Hindlimb muscle (tissue), 1 donor: ENCODE measurements around the gene TEX22. TPM values are rescaled to one million over a fixed set of nuclear protein-coding genes. Genes with fewer than 3 reads are reported as not detected.

ENCODE experiments used
- DNase-seq: peaks from one replicate; pipeline ENCODE4 v3.0.0-alpha.2; 2013
- polyA plus RNA-seq: library from polyadenylated mRNA; unstranded; fragments of 120-200 nt; gene quantifications from one replicate; pipeline ENCODE4 v1.2.1, GENCODE V29; 2013; ENCODE audit not compliant: insufficient read length

The TEX22 gene
- polyA plus RNA-seq, 1 donor: 0.56 TPM

DNA sequence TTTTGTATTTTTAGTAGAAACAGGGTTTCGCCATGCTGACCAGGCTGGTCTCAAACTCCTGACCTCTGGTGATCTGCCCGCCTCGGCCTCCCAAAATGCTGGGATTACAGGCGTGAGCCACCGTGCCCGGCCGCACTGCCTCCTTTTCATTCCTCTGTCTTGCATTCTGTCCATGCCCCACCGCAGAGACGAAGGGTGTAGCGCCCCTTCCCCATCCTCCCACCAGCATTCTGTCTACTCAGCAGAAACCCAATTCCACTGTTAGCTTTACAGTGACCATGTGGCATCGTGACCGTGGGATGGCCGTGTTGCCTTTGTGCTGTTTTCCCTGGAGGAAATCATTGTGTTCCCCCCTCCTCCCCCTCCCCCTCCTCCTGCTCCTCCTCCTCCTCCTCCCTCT is 10.3 kb downstream of the TEX22 start:
- no peak for DNase-seq

DNA sequence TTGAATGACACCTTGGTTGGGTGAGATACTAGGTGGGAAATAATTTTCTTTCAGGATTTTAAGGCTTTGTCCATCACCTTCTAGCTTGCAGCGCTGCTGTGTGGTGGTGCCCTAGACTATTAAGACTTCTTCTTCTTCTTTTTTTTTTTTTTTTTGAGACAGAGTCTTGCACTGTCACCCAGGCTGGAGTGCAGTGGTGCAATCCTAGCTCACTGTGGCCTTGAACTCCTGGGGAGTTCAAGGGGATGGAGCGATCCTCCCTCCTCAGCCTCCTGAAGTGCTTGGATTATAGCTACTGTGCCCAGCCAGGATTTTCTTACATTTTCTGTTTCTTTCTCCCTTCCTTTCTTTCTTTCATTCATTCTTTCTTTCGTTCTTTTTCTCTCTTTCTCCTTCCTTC is 11.0 kb downstream of the TEX22 start:
- no peak for DNase-seq

DNA sequence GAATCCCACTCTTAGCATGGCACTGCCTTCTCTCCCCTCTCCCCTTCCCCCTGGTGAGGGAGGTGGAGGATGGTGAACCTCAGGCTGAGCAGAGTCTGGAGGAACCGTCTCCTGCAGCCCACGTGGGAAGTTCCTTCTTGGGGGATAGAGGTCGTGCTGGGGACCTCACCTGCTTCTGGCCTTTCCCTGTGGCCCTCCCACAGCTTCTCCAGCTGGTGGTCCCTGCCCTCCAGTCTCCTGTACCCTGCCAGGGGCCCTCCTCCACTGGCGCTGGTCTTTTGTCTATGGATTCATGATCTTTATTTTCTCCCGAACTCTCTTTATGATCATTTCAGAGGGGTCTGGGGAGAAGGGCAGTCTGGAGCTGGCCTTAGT is 12.3 kb downstream of the TEX22 start:
- no peak for DNase-seq

DNA sequence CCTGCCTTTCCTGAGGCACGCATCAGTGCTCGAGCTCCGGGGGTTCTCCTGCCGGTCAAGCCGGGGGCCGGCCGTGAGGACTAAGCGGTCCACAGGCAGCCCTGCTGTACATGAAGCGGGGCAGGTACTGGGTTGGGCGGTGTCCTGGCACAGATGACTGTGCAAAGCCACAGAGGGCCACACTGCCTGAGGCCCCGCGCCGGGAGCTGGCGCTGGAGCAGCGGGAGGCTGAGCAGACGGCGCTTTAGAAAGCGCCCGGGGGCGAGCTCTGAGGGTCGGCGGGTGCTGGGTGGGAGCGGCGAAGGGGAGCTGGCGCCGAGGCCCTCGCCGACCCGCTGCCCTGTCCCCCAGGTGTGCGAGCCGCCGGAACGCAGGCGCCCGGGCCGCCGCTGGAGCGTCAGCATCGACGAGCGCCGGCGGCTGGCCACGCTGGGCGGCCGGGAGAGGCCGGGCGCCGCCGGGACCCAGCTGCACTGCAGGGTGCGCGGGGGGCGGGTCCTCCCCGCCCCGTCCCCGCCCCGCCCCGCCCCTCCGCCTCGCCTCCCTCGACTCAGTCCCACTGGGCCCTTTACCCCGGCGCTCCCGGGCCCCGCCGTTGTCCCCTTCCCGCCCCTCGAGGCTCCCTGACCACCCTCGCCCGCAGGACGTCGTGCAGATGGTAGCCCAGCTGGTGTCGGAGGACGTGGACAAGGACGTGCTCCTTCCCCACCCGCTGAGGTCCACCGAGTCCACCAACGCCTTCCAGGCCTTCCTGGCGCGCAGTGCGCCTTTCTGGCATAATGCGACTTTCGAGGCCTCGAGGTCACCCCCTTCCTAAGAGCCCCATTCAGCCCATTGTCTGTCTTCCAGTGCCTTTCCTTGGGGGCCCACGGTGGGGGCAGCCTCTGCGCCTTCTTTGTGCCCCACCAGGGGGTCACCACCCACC is 12.9 kb downstream of the TEX22 start:
- no peak for DNase-seq

DNA sequence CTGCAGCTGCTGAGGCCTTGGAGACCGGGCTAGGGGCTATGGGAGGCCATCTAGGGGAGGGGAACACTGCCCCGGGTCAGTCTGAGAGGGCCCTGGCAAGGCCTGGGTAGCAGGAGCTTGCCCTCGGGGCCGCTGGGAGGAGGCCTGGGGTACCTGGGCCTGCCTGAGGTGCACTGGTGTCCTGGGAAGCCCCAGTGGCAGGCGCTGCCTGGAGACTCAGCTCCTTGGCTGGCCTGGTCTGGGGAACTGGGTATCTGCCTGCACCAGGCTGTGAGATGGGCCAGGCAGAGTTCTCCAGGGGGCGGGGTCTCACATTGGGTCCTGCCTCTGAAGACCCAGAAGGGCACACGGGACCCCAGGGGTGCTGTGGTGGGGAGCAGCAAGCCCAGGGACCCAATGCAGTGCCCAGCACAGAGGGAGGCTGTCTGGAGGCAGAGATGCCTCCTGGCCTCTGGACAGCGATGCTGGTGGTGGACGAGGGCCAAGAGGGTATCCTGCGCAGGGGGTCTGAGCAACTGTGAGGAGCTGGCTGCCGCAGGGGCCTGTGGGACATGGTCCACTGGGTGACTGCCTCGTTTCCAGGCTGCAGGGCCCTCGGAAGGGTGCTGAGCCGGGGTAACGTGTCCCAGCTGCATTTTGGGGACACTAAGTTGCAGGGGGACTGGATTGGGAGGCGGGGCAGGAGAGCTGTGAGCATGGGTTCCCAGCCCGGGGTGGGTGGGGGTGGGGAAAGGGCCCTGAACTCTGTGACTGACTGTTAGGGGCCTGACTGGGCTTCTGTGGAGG is 13.8 kb downstream of the TEX22 start:
- DNase-seq: no peak

DNA sequence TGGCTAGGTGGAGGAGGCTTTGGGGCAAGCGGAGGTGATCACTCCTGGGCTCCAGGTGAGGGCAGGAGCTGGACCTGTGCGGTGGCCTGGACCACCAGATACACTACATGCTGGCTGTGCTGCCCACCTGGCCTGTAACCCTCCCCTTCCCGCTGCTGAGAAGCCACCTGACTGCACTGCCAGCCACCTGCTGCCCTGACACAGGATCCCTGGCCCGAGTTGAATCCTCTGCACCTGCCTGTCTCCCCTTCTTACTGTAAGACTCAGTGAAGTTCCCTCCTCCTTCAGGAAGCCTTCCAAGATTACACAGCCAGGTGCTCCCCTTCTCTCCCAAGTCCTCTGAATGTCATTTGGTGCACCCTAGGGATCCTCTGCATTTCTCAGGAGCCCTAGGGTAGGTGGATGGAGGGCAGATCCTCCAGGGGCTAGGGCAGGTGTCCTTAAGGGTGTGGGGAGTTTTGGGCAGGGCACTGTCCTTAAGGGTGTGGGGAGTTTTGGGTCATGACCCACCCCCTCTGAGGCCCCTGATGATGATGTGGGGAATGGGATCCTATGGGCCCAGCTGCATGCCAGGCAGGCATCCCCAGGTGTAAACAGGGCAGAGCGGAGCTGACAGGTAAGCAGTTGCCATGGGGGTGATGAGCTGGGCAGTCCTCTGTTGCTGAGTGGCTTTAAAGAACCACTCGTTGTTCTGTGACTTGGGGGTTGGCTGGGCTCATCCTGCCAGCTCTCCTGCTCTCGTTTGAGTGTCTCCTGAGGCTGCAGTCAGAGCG is 14.6 kb downstream of the TEX22 start:
- DNase-seq: no peak

DNA sequence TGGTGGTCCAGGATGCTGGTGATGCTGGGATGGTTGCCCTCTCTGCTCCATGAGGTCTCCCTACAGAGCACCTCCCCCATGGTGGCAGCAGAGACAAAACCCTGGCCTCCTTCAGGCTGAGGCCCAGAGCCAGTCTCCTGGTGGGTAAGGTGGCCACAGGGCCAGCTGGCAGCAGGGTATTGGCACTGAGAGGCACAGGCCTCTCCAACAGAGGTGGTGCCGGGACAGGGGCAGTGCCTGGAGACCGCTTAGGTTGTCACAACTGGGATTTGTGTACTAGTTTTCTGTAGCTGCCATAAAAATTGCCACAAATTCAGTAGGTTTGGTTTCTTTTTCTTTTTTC is 15.2 kb downstream of the TEX22 start:
- DNase-seq: no peak

DNA sequence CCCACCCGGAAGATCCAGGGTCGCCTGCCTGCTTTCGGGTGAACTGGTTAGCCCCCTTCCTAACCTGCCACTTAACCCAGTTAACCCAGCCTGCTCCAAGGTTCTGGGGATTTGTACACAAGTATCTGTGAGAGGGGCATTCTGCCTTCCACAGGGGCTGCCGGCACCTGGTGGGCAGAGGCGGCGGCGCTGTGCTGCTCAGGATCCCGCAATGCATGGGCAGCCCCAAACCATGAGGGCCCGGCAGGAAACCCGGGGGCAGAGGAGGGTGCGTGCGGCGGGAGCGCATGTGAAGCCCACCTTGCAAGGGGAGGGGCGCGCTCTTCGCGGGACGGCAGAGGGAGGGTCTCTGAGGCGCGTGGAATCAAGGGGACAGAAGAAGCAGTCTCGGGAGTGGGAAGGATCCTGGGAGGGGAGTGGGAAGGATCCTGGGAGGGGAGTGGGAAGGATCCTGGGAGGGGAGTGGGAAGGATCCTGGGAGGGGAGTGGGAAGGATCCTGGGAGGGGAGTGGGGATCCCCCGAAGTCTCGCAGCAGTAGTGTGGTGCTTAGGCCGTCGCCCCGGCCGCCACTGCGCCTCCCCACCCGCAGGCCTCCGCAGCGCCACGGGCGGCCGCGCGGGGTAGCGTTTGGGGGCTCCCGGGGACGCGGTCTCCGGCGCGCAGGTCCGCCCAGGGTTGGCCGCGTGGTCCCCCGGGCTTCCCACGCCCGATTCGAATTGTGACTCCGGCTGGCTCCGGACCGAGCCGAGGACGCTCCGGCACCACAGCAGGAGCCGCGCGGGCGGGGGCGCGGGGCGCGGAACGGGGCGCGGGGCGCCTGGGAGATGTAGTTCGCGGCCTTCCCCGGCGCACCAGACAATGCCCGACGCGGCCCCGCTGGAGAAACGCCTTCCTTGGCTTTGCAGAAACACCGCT is 16.4 kb downstream of the TEX22 start:
- DNase-seq: peak; percentile 81

DNA sequence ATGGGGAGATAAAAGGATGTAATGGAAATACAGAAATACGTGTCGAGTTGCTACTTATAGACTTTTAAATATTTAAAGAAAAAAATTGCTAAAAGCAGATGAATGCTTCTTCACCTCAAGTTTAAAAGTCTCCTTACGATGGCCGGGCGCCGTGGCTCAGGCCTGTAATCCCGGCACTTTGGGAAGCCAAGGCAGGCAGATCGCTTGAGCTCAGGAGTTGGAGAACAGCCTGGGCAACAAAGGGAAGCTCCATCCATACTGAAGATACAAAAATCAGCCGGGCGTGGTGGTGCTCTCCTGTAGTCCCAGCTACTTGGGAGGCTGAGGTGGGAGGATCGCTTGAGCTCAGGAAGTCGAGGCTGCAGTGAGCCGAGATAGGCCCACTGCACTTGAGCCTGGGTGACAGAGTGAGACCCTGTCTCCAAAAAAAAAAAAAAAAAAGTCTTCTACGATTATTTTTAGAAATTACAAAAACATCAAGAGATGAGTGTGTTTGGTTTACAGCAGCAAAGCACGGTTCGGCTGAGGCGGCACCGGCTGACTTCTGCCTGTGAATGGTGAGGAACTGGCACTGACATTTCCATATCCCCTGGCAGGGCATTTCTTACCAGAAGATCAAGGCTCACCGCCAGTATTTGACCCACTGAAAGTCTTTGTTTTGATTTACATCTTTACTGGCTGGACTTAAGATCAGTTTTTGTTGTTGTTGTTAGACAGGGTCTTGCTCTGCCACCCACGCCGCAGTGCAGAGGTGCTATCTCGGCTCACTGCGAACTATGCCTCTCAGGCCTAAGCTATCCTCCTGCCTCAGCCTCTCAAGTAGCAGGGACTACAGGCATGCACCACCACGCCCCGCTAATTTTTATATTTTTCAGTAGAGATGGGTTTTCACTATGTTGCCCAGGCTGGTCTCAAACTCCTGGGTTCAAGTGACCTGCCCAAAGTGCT is 17.4 kb downstream of the TEX22 start:
- DNase-seq: no peak

DNA sequence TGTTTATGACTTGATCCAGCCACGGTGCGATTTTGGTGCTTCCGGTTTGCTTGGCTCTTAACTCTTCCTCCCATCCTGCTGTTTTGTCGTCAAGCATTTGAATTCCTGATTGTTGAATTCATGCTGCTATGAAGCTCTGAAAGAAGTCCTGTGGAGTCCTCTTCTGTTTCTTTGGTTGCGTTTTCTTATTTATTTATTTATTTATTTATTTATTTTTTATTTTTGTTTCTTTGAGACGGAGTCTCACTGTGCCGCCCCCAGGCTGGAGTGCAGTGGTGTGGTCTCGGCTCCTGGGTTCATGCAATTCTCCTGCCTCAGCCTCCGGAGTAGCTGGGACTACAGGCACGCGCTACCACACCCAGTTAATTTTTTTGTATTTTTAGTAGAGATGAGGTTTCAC is 18.3 kb downstream of the TEX22 start:
- DNase-seq: no peak

DNA sequence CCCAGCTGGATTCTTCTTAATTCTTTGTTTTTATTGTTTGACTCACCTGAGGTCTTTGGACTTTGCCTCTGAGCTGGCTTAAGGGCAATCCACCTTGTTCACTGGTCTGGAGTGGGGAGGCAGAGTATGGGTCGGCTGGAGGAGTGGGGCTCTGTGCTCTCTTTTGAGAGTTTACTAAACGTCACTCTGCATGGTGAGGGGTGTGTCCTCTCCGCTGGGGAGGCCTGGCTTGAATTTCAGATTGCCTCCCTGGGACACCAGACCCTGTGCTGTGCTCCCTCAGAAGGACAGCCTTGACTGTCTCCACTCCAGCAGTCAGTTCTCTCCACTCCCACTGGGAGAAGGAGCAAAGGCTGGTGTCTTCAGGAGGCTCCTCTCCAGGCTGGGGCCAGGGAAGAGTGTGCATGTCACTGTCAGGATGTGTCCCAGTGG is 19.4 kb downstream of the TEX22 start:
- no peak for DNase-seq

DNA sequence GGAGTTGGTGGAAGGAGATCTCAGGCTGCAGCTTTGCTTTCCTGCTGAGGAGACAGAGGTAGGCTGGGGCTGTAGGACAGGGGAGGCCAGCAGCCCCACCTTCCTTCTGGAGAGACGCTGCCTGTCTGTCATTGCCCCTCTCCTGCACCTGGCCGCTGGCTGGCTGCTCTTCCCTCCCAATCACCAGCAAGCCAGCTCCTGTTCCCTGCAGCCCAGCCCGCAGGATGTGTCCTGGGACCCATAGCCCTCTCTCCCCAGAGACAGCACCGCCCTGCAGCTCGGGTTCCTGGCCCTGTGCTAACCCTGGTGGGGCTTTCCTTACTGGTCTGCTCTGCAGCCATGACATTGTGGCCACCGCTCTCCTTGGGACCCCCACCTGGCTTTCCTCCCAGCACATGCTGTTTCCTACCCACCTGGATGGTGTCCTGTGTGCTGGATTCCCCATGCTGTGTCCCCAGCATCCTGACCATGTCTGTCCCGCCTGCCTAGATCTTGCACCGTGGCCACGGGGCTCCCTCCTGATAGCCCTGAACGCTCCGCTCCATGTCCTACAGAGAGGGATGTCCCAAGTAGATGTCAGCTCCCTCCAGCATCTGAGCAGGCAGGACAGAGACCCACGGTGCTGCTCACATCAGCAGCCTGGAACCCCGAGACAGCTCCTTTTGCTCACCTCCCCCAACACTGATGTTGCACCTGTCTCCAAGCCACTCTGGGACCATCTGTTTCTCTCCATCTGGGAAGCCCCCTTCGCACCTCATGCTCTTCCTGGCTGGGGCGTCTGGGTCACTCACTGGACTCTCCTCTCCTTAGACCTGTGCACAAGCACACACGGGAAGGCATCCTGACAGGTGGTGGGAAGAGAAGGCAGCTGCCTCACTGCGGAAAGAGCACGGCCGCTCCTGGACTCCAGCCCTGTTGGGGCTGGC is 20.2 kb downstream of the TEX22 start:
- no peak for DNase-seq

DNA sequence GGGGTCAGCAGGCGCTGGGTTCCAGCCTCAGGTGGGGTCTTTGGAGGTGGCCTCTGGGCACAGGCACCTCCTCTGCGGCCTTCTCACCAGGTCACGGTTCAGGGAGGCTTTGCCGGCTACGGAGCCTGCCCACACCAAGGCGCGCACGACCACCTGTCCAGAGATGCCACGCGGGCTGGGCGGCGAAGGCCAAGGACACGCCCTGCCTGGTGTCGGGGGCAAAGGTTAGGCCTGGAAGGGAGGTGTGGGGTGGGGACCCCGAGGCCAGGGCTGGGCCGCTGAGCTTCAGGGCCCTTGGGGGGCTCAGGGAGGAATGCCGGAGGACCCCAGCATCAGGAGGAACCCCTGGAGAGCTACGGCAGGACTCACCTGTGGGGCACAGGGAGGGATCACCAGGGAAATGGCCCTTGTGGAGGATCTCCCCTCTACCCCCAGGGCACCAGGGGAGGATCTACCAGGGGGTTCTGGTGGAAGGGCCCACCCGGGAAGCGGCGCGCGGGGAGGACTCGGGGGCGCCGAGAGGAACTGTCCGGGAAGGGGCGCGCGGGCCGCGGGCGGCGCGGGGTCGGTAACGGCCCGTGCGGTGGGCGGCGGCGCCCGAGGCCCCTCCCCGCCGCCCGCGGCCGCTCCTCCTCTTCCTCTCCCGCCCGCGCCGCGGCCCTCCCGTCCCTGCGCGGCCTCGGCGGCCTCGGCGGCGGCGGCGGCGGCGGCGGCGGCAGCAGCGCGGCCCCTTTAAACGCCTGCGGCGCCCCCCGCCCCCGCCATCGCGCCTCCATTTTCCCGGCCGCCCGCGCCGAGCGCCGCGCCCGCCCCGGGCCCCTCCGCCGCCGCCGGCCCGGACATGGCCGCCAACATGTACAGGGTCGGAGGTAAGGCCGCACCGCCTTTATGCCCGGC is 21.1 kb downstream of the TEX22 start, which contains the start of gene MTA1:
Gene MTA1 (plus strand): TSS at position 633 of the 897 bp plus-strand sequence. CDS start 209 bp downstream, at position 842.
- no peak for DNase-seq

DNA sequence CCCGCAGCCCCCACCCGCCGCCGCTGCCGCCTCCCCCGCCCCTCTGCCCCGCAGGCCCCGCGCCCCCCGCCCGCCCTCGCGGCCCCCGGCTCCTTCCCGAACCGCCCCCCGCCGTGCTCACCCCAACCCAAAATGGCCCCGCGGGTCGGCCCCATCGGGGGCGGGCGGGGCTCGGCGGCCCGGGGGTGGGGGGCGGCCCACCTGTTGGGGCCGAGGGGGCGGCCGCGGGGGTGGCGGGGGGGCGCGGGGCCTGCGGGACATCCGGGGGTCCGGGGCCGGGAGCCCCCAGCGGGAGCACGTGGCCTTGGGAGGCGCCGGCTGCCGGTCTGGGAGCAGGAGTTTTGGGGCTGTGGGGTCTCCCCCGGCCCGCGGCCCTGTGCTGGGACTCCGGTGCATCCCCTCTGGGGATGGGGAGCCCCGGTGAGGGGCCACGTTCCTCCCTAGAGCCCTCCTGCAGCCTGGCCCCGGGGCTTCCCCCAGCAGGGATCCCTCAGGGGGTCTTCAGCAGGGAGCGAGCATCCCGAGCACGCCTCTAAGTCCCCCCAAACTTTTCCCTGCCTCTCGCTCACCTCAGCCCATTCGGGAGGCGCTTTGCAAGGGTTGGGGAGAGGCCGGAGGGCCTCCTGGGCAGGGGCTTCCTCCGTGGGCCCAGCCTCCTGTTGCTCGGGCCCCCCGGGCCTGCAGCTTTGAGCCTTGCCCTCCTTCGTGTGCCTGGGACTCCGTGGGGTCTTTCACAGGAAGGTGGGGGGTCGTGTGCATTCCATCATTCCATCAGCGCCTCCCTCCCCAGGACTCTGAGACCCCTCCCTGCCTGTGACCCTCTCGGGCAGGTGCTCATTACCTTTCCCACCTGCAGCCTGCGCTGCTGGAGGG is 22.0 kb downstream of the TEX22 start:
- DNase-seq: no peak

DNA sequence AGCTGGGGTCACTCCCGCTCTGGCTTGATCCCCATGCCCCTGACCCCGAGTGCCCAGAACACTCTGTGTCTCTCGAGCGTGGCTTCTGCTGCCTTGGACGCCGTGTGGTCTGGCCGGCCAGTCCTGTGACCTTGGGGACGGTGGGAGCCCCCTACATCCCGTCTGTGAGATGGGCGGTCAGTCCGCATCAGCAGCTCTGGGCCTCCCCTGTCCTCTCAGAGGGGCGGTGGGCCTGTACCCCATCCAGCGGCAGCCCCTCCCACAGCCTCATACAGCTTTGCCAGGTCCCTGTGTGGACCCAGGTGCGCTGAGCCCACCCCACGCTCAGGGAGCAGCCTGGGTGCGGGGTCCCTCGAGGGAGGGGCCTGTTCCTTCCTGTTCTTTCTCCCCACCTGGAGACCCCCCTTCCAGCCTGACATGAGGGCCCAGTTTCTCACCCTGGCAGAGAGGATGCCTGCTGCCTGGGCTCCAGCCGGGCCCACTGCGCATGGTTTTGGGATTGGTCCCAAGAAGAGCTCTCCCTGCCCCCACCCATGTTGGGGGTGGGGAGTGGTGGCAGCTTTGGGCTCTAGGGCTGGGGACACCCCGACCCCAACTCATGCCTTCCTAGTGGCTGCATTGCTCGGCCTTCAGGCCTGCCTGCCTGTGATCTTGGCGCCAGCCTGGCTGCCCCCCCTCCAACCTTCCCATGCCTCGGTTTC is 22.8 kb downstream of the TEX22 start:
- DNase-seq: no peak

DNA sequence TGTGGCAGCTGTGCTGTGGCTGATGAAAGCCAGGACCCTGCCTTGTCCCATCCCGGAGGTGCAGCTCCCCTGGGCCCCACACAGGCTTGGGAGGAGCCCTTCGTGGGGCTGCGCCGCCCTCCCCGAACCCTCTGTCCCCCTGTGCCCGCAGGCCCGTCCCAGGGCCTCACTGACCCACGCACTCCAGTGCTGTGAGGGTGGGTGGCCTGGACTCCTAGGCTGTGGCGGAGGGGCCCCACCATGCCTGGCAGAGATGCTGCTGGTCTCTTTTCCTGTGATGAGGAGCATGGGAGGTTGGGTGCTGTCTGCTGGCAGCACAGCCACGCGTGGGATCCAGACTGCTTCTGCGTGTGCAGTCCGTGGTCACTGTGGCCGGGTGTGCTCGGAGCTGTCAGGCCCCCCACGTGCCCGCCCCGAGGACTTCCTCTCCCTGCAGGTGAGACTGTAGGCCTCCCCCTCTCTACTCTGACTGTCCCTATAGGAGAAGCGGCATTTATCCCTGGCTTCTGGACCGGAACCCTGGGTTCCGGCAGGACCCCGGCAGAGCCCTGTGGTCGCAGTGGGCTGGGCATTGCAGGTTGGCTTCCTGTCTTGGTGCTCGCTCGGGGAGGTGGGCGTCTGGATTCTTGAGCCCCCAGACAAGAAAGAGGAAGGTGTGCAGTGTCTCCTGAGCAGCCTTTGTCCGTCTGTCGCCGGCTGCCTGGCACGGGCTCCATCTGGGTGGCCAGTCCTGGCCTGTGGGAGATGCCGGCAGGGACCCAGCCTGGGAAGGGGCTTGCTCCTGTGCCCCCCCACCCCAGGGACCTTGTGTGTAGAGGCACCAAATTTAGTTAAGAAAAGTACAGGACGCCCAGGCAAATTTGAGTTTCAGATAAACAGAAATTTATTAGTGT is 23.6 kb downstream of the TEX22 start:
- DNase-seq: no peak
